K562 (cell line): ENCODE measurements around the gene BMP2K. TPM values are rescaled to one million over a fixed set of nuclear protein-coding genes. Genes with fewer than 3 reads are reported as not detected.

Source experiments
- CREB3 ChIP-seq: fragments of 450-650 bp; conservative IDR thresholded peaks from 2 replicates; pipeline ENCODE4 v1.6.1; 2016; ENCODE audit warnings: missing genetic modification characterization, low read depth, mild to moderate bottlenecking, missing compliant biosample characterization, moderate library complexity
- FUS ChIP-seq: fragments of 200-400 bp; formaldehyde crosslinking; optimal IDR thresholded peaks from 2 replicates; pipeline ENCODE3; 2017; ENCODE audit warnings: low read depth, low read length
- GTF2E2 ChIP-seq: fragments of 200-800 bp; sonication (Bioruptor generic); IDR thresholded peaks from 2 replicates; pipeline ENCODE4 v1.6.1; 2016; ENCODE audit warnings: missing genetic modification characterization, missing compliant biosample characterization
- GTF2F1 ChIP-seq: IDR thresholded peaks from 2 replicates; pipeline ENCODE4 v1.6.1; 2011; ENCODE audit warnings: low read depth, low read length, improper control_type of control experiment
- HMGXB4 ChIP-seq: sonication (generic); formaldehyde crosslinking; IDR thresholded peaks from 2 replicates; pipeline ENCODE4 v1.8.1; 2023; ENCODE audit warnings: mild to moderate bottlenecking, missing genetic modification reagents
- HNRNPLL ChIP-seq: fragments of 200-400 bp; formaldehyde crosslinking; IDR thresholded peaks from 2 replicates; pipeline ENCODE4 v1.6.1; 2017; ENCODE audit warnings: low read length, low read depth, mild to moderate bottlenecking; ENCODE audit not compliant: poor library complexity, severe bottlenecking
- JUNB ChIP-seq: fragments of 450-650 bp; formaldehyde crosslinking; conservative IDR thresholded peaks from 2 replicates; pipeline ENCODE4 v1.4.0; 2020; ENCODE audit warnings: mild to moderate bottlenecking
- LEF1 ChIP-seq: fragments of 450-650 bp; IDR thresholded peaks from 2 replicates; pipeline ENCODE4 v1.6.1; 2016; ENCODE audit warnings: mild to moderate bottlenecking
- MCM5 ChIP-seq: fragments of 450-650 bp; IDR thresholded peaks from 2 replicates; pipeline ENCODE4 v1.6.1; 2016; ENCODE audit warnings: low read depth
- POLR2H ChIP-seq: IDR thresholded peaks from 2 replicates; pipeline ENCODE4 v1.6.1; 2016; ENCODE audit warnings: missing genetic modification characterization, low read depth, mild to moderate bottlenecking, control low read depth, missing compliant biosample characterization, moderate library complexity
- RERE ChIP-seq: sonication (generic); formaldehyde crosslinking; IDR thresholded peaks from 2 replicates; pipeline ENCODE4 v1.8.0; 2023; ENCODE audit warnings: missing genetic modification reagents, mild to moderate bottlenecking, borderline replicate concordance
- USF2 ChIP-seq: sonication (generic); formaldehyde crosslinking; IDR thresholded peaks from 2 replicates; pipeline ENCODE4 v1.5.0; 2020; ENCODE audit warnings: missing genetic modification reagents
- ZBTB17 ChIP-seq: fragments of 450-650 bp; formaldehyde crosslinking; IDR thresholded peaks from 2 replicates; pipeline ENCODE4 v1.4.0; 2020; ENCODE audit warnings: mild to moderate bottlenecking
- ZBTB34 ChIP-seq: fragments of 250-450 bp; sonication (Bioruptor Pico); IDR thresholded peaks from 2 replicates; pipeline ENCODE4 v1.8.0; 2021; ENCODE audit warnings: mild to moderate bottlenecking, moderate library complexity
- ZNF175 ChIP-seq: fragments of 200-800 bp; sonication (Bioruptor generic); IDR thresholded peaks from 2 replicates; pipeline ENCODE4 v1.6.1; 2016; ENCODE audit warnings: low read depth, mild to moderate bottlenecking, missing genetic modification characterization, missing compliant biosample characterization
- ZNF830 ChIP-seq: fragments of 250-450 bp; sonication (Bioruptor Pico); IDR thresholded peaks from 2 replicates; pipeline ENCODE4 v1.5.0; 2021; ENCODE audit warnings: mild to moderate bottlenecking
- polyA plus RNA-seq, 8 experiments: library from polyadenylated mRNA; depleted of rRNA in 4 of 8; stranded (reverse) in 5 of 8; unstranded in 3 of 8; fragments of >200 nt; fragmentation: Nextera tagmentation in 2 of 8; fragmentation: Illumina TruSeq in 1 of 8; extraction: Ambion mirVana in 2 of 8; extraction: Trizol in 1 of 8; gene quantifications; 2 replicates each; pipeline versions ENCODE4 v1.2.1 to v1.2.3, GENCODE V29; 2011 to 2014; ENCODE audit warnings: inconsistent platforms in 1 of 8, missing spikeins in 1 of 8
- total RNA-seq, 7 experiments: library from RNA; depleted of rRNA in 6 of 7; stranded (reverse); fragments of >200 nt in 6 of 7; fragmentation: Illumina TruSeq in 2 of 7; extraction: Trizol in 2 of 7; gene quantifications; 2 replicates each; pipeline versions ENCODE4 v1.2.1 to v1.2.3, GENCODE V29; 2011 to 2021; ENCODE audit warnings: low replicate concordance in 1 of 7

Gene BMP2K
- total and polyA plus RNA-seq, 9 of the 15 experiments (the other 6 are each of a cell fraction or from before 2014, with no cell fraction given): 17.0 to 217 (median 104) TPM

- TF ChIP-seq POLR2H (tag) (peak; percentile 6; the same call in 1 of the 2 replicates), CREB3 (tag) (no peak), ZNF830 (CRISPR knock-in tag) (peak; percentile 39; the same call in 1 of the 2 replicates), GTF2E2 (tag) (no peak), ZBTB34 (CRISPR knock-in tag) (no peak), RERE (CRISPR knock-in tag) (no peak), HMGXB4 (CRISPR knock-in tag) (0 out of 2 replicates have a peak, but pooled peaks have one; percentile 49), LEF1 (no peak), MCM5 (no peak), GTF2F1 (0 out of 2 replicates have a peak, but pooled peaks have one; percentile 49), ZNF175 (CRISPR knock-in tag) (peak; percentile 52; the same call in 1 of the 2 replicates), ZBTB17 (CRISPR knock-in tag) (peak; percentile 50; the same call in 1 of the 2 replicates), JUNB (CRISPR knock-in tag) (no peak), HNRNPLL (peak; percentile 39), FUS (peak; percentile 40), USF2 (CRISPR knock-in tag) (peak; percentile 87)
Observed at GRCh38 chr4:78775303-78776078, 659 bp upstream of the BMP2K start (continued).
